DMS114 treated with DMSO at 0.1 percent for 48 hours (cell line): Measurements from ENCODE around the gene SYT7.

Experiments
- DNase-seq: peaks from one replicate; lab custom pipeline; 2025; ENCODE audit not compliant: unreplicated experiment; lab: John Stamatoyannopoulos, UW

Gene SYT7

DNA sequence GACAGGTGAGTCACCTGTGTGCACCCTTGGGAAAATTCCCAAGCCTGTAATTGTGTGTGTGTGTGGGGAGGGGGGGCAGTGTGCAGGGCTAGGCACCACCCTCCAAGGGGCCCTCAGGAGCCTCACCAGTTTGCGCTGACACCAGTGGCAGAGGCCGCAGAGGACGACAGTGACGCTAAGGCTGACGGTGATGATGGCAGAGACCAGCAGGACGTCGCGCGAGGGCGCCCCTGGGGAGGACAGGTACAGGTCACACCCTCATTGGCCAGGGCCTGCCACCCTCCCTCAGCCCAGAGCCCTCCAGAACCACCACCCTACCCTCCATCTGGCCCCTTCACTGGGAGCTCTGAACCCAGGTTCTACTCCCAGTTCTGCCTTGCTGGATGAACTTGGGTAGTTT lies 24.9 kb downstream of the SYT7 start:
- DNase-seq = no peak

- peak; percentile 17 for DNase-seq
Measured at GRCh38 chr11:61555051-61555969, 25.6 kb downstream of the SYT7 start.

- DNase-seq = no peak
Measured at GRCh38 chr11:61554172-61554988, 26.5 kb downstream of the SYT7 start.

DNA sequence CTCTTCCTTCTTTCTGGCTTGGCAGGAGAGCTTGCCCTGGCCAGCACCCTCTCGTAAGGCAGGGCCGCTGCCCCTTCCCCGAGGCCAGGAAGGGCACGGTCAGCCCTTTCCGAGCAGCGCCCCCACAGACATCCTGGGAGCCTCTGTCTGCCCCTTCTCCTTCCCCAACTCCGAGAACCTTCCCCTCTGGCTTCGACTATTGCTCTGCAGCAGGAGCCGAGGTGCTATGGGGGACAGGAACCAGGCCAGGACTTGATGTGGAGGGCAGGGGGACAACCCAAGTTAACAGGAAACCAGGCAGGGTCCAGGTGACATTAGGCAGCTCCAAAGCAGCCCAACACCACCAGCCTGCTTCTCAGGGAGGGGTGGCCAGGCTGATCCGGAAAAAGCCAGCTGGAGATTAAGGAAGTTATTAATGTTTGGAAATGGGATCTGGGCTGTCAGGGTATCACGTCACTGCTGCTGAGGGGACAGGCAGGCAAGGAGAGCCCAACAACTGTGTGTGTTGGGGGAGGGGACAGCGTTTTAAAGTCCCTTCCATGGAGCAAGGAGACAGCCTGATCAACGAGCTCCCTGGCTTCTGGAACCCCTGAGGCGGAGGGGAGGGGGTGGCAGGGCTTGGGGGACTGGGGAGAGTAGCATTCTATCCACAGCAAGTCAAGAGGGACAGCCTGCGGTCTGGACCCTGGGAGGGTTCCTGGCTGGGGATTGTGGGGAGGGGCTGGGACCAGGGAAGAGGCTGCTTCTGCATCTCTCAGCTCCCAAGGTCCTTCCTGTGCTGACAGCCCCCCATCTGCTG lies 27.3 kb downstream of the SYT7 start:
- DNase-seq = no peak

DNA sequence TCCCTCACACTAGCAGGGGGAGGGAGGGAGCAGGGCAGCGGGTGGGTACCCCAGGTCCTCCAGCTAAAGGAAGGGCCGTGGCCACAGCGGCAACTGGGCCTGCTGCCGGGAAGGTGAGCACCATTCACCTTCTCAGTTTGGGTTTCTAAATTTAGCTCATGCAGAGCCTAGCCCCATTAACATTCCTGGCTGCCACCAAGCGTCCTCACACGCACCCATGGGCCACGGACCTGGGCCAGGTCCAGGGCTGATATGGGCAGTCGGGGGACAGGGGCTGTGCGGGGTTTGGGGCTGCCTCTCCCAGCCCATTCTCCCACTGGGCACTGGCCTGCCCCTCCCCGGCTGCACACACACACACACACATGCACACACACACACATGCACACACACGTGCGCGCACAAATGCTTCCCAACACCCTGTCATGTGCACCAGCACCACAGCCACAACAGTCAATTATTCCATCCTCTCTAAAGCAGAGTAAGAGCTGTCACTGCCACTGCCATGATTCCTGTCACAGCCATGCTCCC lies 28.7 kb downstream of the SYT7 start:
- DNase-seq = no peak

DNA sequence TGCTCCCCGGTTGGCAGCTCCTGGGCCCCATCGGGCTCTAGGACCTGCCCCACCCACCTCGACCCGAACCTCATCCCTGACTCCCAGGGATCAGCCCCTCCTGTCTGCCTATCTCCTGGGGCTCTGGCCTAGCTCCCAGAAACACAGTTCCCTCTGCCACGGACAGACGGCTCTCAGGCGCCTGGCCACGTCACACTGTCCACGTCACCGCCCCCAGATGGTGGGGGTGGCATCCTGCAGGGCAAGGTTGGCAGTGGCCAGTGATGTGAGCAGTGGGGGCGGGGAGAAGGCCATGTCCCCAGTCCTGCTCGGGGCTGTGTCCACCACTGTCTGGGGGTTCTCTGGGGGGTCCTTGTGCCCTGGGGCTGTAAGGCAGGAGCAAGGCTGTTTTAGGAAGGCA lies 29.2 kb downstream of the SYT7 start:
- no peak for DNase-seq

DNA sequence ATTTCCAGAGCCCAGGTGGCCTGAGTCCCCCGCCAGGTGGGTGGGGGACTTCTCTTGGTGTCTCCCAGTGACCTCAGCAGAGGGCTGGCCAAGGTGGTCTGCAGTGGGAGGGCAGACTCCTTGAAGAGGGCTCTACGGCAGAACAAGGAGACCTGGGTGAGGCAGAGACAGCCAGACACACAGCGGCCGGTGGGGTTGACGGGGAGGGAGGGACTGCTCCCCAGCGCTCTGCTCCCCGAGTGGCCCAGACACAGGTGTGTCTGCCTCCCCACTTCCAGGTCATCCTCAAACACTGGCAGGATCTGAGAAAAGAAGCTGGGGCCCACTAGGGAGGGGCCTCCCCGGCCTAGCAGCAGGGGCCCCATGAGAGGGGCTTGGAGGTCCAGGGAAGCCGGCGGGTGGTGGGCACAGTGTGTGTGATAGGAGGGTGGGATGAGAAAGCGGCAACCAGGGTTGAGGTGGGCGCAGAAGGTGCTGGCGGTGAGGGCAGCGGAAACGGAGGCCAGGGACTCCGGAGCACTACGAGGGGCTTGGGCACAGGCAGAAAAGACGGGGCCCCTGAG lies 30.1 kb downstream of the SYT7 start:
- no peak for DNase-seq

GRCh38 chr11:61549662-61550568 lies 31.0 kb downstream of the SYT7 start:
- DNase-seq = no peak

- no peak for DNase-seq
Measured at GRCh38 chr11:61549177-61549576, 31.7 kb downstream of the SYT7 start.

GRCh38 chr11:61547246-61547645 lies 33.6 kb downstream of the SYT7 start:
- no peak for DNase-seq

DNA sequence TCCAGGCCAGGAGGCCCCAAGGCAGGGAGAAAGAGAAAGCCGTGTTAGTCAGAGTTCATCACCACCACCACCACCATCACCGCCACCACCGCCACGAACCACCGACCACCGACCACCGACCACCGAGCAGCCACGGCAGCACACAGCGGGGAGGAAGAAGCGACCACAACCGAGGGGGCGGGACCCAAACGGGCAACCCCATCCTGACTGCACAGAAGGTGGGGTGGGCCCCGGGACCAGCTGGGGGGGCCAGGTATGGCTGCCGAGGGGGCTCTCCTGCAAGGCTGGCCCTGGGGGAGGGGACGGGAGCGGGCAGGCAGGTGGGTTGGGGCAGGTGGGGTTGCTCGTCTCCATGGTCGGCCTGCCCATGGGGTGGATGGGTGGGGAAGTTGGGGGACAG lies 34.2 kb downstream of the SYT7 start:
- DNase-seq = no peak

DNA sequence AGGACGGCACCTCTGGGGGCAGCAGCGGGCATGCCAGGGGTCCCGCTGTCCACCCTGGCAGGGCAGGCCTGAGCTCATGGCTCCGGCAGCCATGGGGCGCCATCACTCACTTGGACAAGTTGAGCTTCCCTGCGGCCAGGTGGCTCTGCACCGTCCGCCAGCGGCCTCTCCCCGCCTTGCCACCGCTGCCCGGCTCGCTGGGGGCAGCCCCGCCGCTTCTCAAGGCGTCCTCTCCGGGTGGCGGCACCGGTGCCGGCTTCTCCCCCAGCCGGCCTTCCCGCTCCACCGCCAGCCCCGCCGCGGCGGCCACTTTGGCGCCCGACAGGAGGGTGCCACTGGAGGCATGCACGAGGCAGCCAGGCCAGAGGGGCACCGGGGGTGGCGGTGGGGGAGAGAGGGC lies 35.0 kb downstream of the SYT7 start:
- no peak for DNase-seq

GRCh38 chr11:61545341-61545740 lies 35.5 kb downstream of the SYT7 start:
- DNase-seq = no peak

DNA sequence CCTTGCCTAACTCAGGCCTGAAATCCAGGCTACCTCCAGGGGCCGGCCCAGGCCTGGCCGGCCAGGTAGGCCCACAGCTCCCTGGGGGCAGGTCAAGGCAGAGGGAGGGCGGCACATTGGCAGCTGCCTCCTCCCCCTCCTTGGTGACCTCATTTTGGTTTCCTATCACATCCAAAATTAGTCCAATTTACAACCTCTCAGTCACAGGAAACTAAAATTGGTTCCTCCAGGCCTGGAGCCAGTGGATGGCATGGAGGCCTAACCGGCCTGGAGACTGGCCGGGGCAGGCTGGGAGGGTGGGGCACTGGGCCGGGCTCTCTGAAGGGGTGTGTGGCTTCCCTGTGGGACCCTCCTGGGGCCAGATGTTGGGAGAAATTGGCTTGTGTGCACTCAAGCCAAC lies 36.4 kb downstream of the SYT7 start:
- DNase-seq = no peak

DNA sequence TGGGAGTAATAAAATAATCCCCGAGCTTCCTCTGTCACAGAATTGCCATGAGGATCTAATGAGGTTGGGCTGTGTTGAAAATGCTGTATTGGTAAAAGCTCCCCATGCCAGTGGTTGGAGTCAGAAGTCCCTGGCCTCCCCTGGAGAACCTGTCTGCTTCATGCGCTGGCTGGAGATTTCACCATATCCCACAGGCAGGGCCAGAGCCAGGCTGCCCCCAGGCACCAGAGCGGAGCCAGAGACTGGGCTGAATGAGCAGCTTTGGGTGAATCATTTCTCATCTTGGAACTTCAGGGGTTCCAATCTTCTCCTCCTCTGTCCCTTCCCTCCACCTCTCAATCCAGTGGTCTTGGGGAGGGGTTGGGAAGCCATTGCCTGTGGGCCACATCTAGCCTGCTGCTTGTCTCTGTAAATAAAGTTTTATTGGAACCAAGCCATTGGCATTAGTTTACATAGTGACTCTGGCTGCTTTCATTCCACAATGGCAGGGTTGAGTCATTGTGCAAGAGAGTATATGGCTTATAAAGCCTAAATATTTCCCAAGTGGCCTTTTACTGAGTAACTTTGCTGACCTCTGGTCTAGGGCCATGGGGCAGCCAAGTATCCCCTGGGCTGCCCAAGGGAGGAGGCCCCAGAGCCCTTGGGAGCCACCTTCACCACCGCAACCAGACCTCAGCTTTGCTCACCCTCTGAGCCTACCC lies 37.1 kb downstream of the SYT7 start:
- DNase-seq = no peak

- DNase-seq = no peak
Measured at GRCh38 chr11:61542705-61543104, 38.2 kb downstream of the SYT7 start.

DNA sequence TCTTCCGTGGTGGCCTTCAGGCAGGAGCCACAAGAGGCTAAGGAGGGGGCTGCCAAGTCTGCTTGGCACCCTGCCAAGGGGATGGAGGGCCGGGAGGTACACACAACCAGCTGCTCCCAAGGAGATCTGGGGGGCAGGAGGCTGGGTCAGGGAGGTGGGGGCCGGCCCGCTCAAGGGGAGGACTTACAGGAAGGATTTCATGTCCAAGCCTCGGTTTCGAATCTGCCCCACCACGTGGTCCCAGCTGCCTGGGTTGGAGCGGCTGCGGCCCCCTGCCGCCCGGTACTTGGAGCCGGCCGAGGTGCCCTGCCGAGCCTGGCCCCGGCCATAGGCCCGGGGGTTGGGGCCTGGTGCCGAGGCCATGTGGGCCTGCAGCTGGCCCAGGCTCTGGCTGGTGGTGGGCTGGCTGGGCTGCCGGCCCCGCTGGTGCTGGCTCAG lies 38.8 kb downstream of the SYT7 start:
- DNase-seq = no peak

DNA sequence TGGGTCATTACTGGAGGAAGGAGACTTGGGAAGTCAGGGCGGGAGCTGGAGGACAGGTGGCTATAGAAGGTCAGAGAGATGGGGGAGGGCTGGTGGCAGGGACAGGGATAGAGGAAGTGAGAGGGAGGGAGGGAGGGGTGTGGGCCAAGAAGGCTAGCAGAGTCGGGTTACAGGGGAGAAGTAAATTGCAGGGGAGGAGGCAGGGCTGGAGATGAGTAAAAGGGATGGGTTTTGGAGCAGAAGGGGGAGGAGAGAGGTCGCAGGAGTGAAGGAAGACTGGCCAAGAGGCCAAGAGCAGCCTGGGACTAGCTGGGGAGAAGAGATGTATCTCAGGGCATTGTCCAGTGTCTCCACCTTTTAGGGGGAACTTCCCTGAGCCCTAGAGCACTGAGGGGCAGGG lies 39.3 kb downstream of the SYT7 start:
- no peak for DNase-seq

GRCh38 chr11:61540528-61540927 lies 40.3 kb downstream of the SYT7 start:
- DNase-seq = no peak
